HG03280 (cell line): Measurements from ENCODE around the gene OCIAD2.
"Not testable (repeated sequence)": the region's sequence is repeated elsewhere in the genome, so short reads cannot be mapped to it uniquely, and the experiment has no call there.

Experiments used
- ATAC-seq: cut with Tn5 transposase; IDR thresholded peaks from one replicate; pipeline ENCODE4 v1.9.1; 2021; ENCODE audit warnings: mild to moderate bottlenecking, moderate library complexity; ENCODE audit not compliant: unreplicated experiment

OCIAD2 gene

GRCh38 chr4:48854982-48855381 is 51.6 kb downstream of the OCIAD2 start:
- no peak for ATAC-seq

GRCh38 chr4:48854395-48854683 is 52.2 kb downstream of the OCIAD2 start:
- no peak for ATAC-seq

DNA sequence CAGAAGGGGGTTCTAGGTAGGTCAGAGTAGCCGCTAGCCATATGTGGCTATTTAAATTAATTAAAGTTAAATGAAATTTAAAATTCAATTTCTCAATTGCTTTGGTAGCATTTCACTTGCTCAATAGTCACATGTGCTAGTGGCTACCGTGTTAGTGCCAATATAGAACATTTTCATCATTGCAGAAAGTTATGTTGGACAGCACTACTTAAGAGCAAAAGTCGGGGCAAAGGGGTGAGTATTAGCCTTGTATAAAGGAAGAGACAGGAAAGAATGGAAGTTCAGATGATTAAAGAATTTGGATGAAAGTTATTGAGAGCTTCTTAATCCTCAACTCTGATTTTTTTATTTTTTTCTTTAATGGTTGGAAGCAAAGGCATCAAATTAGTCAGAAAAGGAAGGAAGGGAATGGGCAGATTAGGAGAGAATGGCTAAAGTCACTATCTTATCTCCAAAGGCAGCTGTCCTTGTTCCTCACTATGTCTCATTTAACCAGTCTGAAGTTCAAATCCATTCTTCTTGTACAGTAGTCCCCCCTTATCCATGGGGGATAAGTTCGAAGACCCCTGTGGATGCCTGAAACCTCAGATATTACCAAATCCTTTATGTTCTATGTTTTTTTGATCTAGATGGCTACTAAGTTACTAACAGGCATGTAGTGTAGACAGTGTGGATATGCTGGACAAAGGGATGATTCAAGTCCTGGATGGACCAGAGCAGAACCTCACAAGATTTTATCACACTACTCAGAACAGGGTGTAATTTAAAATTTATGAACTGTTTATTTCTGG is 52.8 kb downstream of the OCIAD2 start:
- no peak for ATAC-seq

DNA sequence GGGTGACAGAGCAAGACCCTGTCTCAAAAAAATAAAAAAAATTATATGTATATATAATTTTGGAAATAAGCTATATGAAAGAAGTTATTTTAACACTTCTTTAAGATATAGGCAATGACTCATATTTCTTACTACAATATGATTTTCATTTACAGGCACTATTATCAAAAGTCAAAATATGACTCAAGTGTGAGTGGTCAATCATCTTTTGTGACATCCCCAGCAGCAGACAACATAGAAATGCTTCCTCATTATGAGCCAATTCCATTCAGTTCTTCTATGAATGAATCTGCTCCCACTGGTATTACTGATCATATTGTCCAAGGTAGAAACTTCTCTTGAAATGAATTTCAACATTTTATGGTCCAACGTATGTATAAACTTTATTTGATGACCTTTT is 54.9 kb downstream of the OCIAD2 start:
- no peak for ATAC-seq

DNA sequence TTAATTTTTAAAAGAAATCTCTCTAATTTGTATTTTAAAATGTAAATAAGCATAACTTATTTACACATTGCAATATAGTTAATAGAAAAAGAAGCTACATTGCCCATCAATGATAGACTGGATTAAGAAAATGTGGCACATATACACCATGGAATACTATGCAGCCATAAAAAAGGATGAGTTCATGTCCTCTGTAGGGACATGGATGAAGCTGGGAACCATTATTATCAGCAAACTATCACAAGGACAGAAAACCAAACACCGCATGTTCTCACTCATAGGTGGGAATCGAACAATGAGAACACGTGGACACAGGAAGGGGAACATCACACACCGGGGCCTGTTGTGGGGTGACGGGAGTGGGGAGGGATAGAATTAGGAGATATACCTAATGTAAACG is 57.8 kb downstream of the OCIAD2 start:
- ATAC-seq = not testable (repeated sequence)

DNA sequence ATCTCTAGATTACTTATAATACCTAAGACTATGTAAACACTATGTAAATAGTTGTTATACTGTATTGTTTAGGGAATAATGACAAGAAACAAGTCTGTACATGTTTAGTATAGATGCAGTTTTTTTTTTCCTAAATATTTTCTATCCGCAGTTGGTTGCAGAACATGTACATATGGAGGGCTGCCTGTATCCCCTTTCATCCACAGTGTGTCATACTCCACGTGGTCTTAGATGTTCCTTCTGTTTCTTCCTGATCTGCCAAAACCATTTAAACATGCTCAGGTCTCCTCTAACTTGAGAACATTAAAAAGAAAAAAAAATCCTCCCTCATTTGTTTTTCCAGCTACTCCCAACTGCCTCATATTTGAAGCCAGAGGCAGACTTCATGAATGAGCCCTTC is 61.7 kb downstream of the OCIAD2 start:
- ATAC-seq = no peak

- ATAC-seq = no peak
Measured at GRCh38 chr4:48841045-48841827, 65.3 kb downstream of the OCIAD2 start.

DNA sequence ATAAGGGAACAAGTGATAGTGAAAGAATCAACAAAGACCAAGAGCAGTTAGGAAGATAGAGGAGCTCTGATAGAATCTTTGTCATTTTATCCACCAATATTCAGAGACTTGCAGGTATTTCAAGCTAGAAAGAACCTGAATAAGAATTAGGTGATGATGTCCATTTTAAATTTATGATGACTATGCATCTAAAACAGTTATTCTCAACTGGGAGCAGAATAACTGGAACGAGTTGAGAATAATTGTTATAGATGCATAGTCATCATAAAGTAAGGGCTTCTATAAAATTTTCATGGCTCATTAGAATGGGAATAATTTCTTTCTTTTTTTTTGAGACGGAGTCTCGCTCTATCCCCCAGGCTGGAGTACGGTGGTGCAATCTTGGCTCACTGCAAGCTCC is 69.9 kb downstream of the OCIAD2 start:
- no peak for ATAC-seq
